ENCODE data around the gene TBL1XR1. TPM values are rescaled to one million over a fixed set of nuclear protein-coding genes. Genes with fewer than 3 reads are reported as not detected.

The TBL1XR1 gene
- total and polyA plus RNA-seq, 2 of the 8 experiments (the other 6 are each of a cell fraction or from before 2014, with no cell fraction given): 28.1 to 147 TPM

DNA sequence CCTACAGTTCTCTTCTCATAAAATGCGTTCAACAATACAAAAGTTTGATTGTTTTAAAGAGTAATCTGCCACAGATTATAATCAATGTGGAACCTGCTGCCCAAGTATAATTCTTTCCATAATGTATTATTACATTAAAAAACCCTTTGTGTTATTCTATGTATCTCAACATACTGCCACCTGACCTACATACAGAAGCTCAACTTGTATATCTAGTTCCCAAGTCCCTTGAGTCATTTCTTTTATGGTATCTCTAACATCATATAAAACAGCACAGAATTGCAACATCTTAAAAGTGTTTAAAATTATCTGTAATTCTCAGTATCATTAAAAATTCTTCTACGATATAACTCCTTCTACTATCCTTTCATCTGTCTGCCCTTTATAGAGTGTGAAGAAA lies 70.3 kb downstream of the TBL1XR1 start:
- H3K23me2 ChIP-seq (ENCODE audit: low read depth, low read length): no peaks in the 10 kb centered on the region
- H3K4me3 ChIP-seq (ENCODE audit: extremely low read depth in 1 of 4, insufficient read depth in 2 of 4, low read depth in 3 of 4, low read length in 4 of 4): no peak overlapping the region
- no peak overlapping the region for H3K14ac ChIP-seq (ENCODE audit: insufficient read length)
- ChIA-PET CTCF (ENCODE audit: partially characterized antibody) (no interaction called here), POLR2A (ENCODE audit: partially characterized antibody) (no interaction called here)
- no peak overlapping the region for H3K4ac ChIP-seq (replicated peaks; ENCODE audit: insufficient read length, low read depth, low read length)
- no peak overlapping the region for H2BK15ac ChIP-seq (ENCODE audit: low read length)
- no peak overlapping the region for H2BK5ac ChIP-seq (ENCODE audit: low read depth, low read length)
- H3K56ac ChIP-seq (replicated peaks; ENCODE audit: insufficient read length, low read depth, low read length): no peak overlapping the region
- no peak overlapping the region for H2BK120ac ChIP-seq (replicated peaks; ENCODE audit: low read depth, low read length)
- H3K79me1 ChIP-seq (ENCODE audit: low read depth, low read length): peaks cover 1% of the 10 kb centered on the region; the same call in 1 of the 2 replicates
- H4K20me1 ChIP-seq (replicated peaks in 1 of 2; ENCODE audit: control insufficient read depth in 1 of 2, insufficient read depth in 2 of 2, low read length in 2 of 2): peaks cover 13 to 17% of the 10 kb centered on the region in 2 experiments
- H4K5ac ChIP-seq (ENCODE audit: insufficient read length, low read depth, low read length): no peak overlapping the region
- H3K27me3 ChIP-seq (replicated peaks in 1 of 4; ENCODE audit: control insufficient read depth in 3 of 4, extremely low read depth in 1 of 4, insufficient read depth in 3 of 4, low read length in 3 of 4): no peaks in the 10 kb centered on the region
- H3K18ac ChIP-seq (ENCODE audit: extremely low read depth, low read length): no peak overlapping the region
- no peak overlapping the region for H2AFZ ChIP-seq (ENCODE audit: low read length)
- 94% methylated on average over 2 of the region's 2 CpGs; no CpG with 5 or more reads in 1 of the 2 experiments for WGBS, 2 experiments (ENCODE audit: extremely low coverage in 1 of 2, insufficient coverage in 1 of 2, insufficient read length in 1 of 2, insufficient replicate concordance in 2 of 2, low coverage in 1 of 2, low lambda C conversion rate in 2 of 2, missing lambda C conversion rate in 1 of 2)
- no peak overlapping the region for H2BK20ac ChIP-seq (ENCODE audit: low read length)
- no peak overlapping the region for H4K91ac ChIP-seq (replicated peaks; ENCODE audit: insufficient read length, low read length)
- TF ChIP-seq JUND (IDR thresholded peaks at IDR 0.05; ENCODE audit: low read length): no peak
- TF ChIP-seq, protein P1, sequence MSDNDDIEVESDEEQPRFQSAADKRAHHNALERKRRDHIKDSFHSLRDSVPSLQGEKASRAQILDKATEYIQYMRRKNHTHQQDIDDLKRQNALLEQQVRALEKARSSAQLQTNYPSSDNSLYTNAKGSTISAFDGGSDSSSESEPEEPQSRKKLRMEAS (IDR thresholded peaks at IDR 0.05): no peak
- TF ChIP-seq NRF1 (IDR thresholded peaks at IDR 0.05; ENCODE audit: low read depth, low read length): no peak
- TF ChIP-seq RAD21 (IDR thresholded peaks at IDR 0.05 in 1 of 2, conservative IDR thresholded peaks at IDR 0.05 in 1 of 2; ENCODE audit: low read depth in 2 of 2, low read length in 2 of 2): no peak
- TF ChIP-seq ASH2L (IDR thresholded peaks at IDR 0.05; ENCODE audit: low read length): no peak
- TF ChIP-seq BRCA1 (IDR thresholded peaks at IDR 0.05; ENCODE audit: low read depth, low read length): no peak
- TF ChIP-seq POU5F1 (IDR thresholded peaks at IDR 0.05; ENCODE audit: low read depth, low read length): no peak
- TF ChIP-seq GABPA (IDR thresholded peaks at IDR 0.05; ENCODE audit: borderline replicate concordance, insufficient read depth, low read length): no peak
- no peak for TF ChIP-seq EP300 (IDR thresholded peaks at IDR 0.05; ENCODE audit: borderline replicate concordance in 1 of 2, low read depth in 2 of 2, low read length in 2 of 2)
- no peak for TF ChIP-seq CEBPB (IDR thresholded peaks at IDR 0.05; ENCODE audit: low read depth, low read length)
- no peak for TF ChIP-seq KDM4A (IDR thresholded peaks at IDR 0.05; ENCODE audit: low read depth, low read length, severe bottlenecking)
- no peak for TF ChIP-seq SIRT6 (IDR thresholded peaks at IDR 0.05; ENCODE audit: low read length)
- no peak for TF ChIP-seq SAP30 (IDR thresholded peaks at IDR 0.05; ENCODE audit: insufficient read depth, insufficient replicate concordance, low read length)
- TF ChIP-seq SP1 (IDR thresholded peaks at IDR 0.05; ENCODE audit: low read depth, low read length): no peak
- TF ChIP-seq RBBP5 (IDR thresholded peaks at IDR 0.05; ENCODE audit: borderline replicate concordance, low read depth, low read length): no peak
- no peak for DNase-seq (ENCODE audit: low read depth in 1 of 2, low spot score in 2 of 2)
- H4K8ac ChIP-seq (ENCODE audit: extremely low read depth, insufficient read depth, low read length): no peak overlapping the region
- no peaks in the 10 kb centered on the region for H3K36me3 ChIP-seq (ENCODE audit: control insufficient read depth in 2 of 4, insufficient read depth in 4 of 4, low read length in 3 of 4)
- peaks cover 0 to 7% (median 2%) of the 10 kb centered on the region in 4 experiments; a peak in 3 of 7 replicates for H3K4me1 ChIP-seq (replicated peaks in 1 of 4; ENCODE audit: control insufficient read depth in 3 of 4, insufficient read depth in 4 of 4, low read length in 3 of 4)
- H3K23ac ChIP-seq (ENCODE audit: insufficient read length): no peak overlapping the region
- H3K9me3 ChIP-seq (ENCODE audit: insufficient read depth in 2 of 2, low read depth in 1 of 2, low read length in 1 of 2): no peaks in the 10 kb centered on the region
- no peak overlapping the region for H3K4me2 ChIP-seq (ENCODE audit: insufficient read depth in 1 of 2, low read depth in 2 of 2, low read length in 2 of 2)
- peaks cover 21 to 100% of the 10 kb centered on the region in 2 experiments for H3K79me2 ChIP-seq (ENCODE audit: control insufficient read depth in 1 of 2, insufficient read depth in 2 of 2, low read length in 2 of 2)
- no peak overlapping the region for H2AK5ac ChIP-seq (ENCODE audit: low read depth, low read length)
- H3K9ac ChIP-seq (replicated peaks in 1 of 4; ENCODE audit: extremely low read depth in 1 of 4, low read depth in 3 of 4, low read length in 3 of 4): no peak overlapping the region
- no peak for FAIRE-seq
- H2BK12ac ChIP-seq (ENCODE audit: low read depth, low read length): no peak overlapping the region
- no peak overlapping the region for H3K27ac ChIP-seq (ENCODE audit: low read depth, low read length)

Measured in H1 (cell line).